ENCODE measurements around the gene AK8.

DNA sequence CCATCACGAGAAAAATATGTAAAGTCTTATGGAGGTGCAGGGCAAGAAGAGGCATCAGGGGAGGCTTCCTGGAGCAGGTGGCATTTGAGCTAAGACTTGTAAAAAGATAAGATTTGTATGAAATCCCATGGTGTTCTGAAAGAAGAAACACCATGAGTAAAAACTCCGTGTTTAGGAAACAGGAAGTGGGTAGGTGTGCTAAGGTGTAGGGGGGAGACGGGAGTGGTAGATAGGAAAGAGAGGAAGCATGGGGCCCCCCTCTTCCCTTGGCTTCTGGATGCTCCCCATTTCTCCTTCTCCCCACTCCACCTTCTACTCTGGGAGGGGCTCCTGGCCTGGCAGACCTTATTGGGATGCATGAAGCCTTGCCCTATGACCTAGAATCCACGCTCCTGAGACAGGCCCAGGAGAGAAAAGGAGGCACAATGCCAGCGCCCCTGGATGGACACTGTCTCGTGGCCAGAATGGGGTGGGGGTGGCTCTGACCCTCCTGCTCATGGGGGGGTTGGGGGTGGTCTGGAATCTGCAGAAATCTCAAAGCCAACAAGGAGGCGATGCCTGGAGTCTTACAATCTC is 104.2 kb downstream of the AK8 start:
- TF ChIP-seq, protein P1, sequence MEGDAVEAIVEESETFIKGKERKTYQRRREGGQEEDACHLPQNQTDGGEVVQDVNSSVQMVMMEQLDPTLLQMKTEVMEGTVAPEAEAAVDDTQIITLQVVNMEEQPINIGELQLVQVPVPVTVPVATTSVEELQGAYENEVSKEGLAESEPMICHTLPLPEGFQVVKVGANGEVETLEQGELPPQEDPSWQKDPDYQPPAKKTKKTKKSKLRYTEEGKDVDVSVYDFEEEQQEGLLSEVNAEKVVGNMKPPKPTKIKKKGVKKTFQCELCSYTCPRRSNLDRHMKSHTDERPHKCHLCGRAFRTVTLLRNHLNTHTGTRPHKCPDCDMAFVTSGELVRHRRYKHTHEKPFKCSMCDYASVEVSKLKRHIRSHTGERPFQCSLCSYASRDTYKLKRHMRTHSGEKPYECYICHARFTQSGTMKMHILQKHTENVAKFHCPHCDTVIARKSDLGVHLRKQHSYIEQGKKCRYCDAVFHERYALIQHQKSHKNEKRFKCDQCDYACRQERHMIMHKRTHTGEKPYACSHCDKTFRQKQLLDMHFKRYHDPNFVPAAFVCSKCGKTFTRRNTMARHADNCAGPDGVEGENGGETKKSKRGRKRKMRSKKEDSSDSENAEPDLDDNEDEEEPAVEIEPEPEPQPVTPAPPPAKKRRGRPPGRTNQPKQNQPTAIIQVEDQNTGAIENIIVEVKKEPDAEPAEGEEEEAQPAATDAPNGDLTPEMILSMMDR (IDR thresholded peaks at IDR 0.05) = no peak
- TF ChIP-seq POLR2A (IDR thresholded peaks at IDR 0.05) = no peak
